ENCODE data around the gene MACROD2. TPM values are rescaled to one million over a fixed set of nuclear protein-coding genes. Genes with fewer than 3 reads are reported as not detected.

The MACROD2 gene
- total RNA-seq, 2 donors from 2014 or later, result 8.3 to 21.8 TPM

DNA sequence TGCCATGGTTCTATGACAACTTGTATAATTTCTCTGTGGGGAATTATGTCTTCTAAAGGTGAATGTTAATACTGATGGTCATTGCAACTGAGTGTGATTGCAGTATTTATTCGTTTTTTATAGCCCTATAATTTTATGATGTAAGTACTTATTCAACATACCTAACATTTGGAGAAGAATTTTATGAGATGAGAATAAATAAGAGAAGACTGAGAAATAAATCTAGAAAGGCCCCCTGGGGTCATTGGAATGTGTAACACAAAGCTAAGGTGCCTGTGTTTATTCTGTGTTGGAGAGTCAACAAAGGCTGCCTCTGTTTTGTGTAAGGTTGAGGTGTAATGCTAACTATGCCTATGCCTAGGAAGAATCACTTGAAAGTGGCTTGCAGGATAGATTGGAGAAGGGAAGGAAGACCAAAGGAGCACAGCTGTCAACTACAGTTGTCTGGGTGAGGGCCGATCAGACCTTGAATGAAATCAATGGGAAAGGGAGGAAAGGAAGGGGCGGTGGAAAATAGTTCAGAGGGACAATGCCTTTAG, 1501.3 kb downstream of the MACROD2 start:
- WGBS, 2 donors, result 45 to 60% methylated on average over 3 of the region's 3 CpGs
- no peak for TF ChIP-seq CTCF (IDR thresholded peaks at IDR 0.05)
- no peak for TF ChIP-seq POLR2A (IDR thresholded peaks at IDR 0.05)
- H3K4me3 ChIP-seq, result no peak overlapping the region
- no peaks in the 10 kb centered on the region for H3K4me1 ChIP-seq
- ATAC-seq (no peak), DNase-seq (no peak)
- intact Hi-C loops (cut with DNase I), result no loop called here
- no peak overlapping the region for H3K27ac ChIP-seq
- no peaks in the 10 kb centered on the region for H3K36me3 ChIP-seq (replicated peaks in 1 of 2; ENCODE audit: insufficient read depth in 1 of 2, low read depth in 2 of 2)
- H3K27me3 ChIP-seq, result no peaks in the 10 kb centered on the region
- H3K9me3 ChIP-seq, result no peaks in the 10 kb centered on the region

GRCh38 chr20:15498926-15499325, 1503.6 kb downstream of the MACROD2 start:
- 65 to 66% methylated on average over 2 of the region's 2 CpGs for WGBS, 2 donors
- H3K9me3 ChIP-seq, result no peaks in the 10 kb centered on the region
- no peaks in the 10 kb centered on the region for H3K27me3 ChIP-seq
- no peak for TF ChIP-seq CTCF (IDR thresholded peaks at IDR 0.05)
- no peak for TF ChIP-seq POLR2A (IDR thresholded peaks at IDR 0.05)
- H3K27ac ChIP-seq, result no peak overlapping the region
- no peak for DNase-seq
- intact Hi-C loops (cut with DNase I), result no loop called here
- no peak for ATAC-seq
- no peak overlapping the region for H3K4me3 ChIP-seq
- H3K36me3 ChIP-seq (replicated peaks in 1 of 2; ENCODE audit: insufficient read depth in 1 of 2, low read depth in 2 of 2), result no peaks in the 10 kb centered on the region
- H3K4me1 ChIP-seq, result no peaks in the 10 kb centered on the region

DNA sequence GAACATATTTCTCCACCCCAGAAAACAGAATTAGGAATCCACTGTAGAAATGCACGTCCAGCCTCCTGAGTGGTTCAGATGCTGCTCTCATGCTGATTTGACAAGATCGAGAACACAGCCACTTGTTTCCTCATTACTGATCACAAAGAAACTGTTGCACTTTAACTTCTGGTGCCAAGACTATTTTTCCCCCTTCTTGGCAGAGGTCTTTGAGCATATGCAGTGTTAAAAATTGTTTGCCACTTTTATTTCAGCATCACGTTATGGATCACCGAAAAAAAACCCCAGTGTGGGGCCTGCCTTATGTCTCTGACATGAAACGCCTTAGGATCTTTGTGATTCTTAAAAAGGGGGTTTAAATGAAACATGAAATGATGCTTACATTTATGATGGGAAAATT, 1511.0 kb downstream of the MACROD2 start:
- Histone ChIP-seq H3K27me3 (no peaks in the 10 kb centered on the region), H3K4me3 (no peak overlapping the region), H3K4me1 (no peaks in the 10 kb centered on the region), H3K36me3 (replicated peaks in 1 of 2; ENCODE audit: insufficient read depth in 1 of 2, low read depth in 2 of 2) (no peaks in the 10 kb centered on the region), H3K9me3 (no peaks in the 10 kb centered on the region), H3K27ac (no peak overlapping the region)
- 64 to 66% methylated on average over 5 of the region's 5 CpGs for WGBS, 2 donors
- intact Hi-C loops (cut with DNase I), result no loop called here
- TF ChIP-seq POLR2A (IDR thresholded peaks at IDR 0.05) (no peak), CTCF (IDR thresholded peaks at IDR 0.05) (no peak)
- ATAC-seq (no peak), DNase-seq (no peak)

DNA sequence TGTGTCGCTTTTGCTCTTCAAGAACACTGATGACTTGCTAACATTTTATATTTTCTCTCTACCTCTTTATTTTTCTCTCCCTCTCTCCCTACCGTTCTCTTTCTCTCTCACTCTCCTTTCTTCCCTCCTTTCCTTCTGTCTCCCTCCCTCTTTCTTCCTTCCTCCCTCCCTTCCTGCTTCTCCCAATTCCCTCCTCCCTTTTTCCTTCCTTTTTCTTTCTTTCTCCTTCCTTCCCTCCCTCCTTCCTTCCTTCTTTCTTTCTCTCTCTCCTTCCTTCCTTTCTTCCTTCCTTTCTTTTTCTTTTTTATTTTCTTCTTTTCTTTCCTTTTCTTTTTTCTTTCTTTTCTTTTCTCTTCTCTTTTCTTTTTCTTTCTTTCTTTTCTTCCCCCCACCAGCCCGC, 1511.8 kb downstream of the MACROD2 start:
- no peak overlapping the region for H3K27ac ChIP-seq
- no peak overlapping the region for H3K4me3 ChIP-seq
- H3K9me3 ChIP-seq, result no peaks in the 10 kb centered on the region
- TF ChIP-seq CTCF (IDR thresholded peaks at IDR 0.05) (no peak), POLR2A (IDR thresholded peaks at IDR 0.05) (no peak)
- H3K36me3 ChIP-seq (replicated peaks in 1 of 2; ENCODE audit: insufficient read depth in 1 of 2, low read depth in 2 of 2), result no peaks in the 10 kb centered on the region
- no peaks in the 10 kb centered on the region for H3K4me1 ChIP-seq
- no peaks in the 10 kb centered on the region for H3K27me3 ChIP-seq
- no peak for ATAC-seq
- WGBS, 2 donors, result 93 to 95% methylated on average over 3 of the region's 3 CpGs
- no peak for DNase-seq
- intact Hi-C loops (cut with DNase I), result no loop called here

- no peak for DNase-seq
- ATAC-seq, result no peak
- Histone ChIP-seq H3K4me3 (no peak overlapping the region), H3K4me1 (no peaks in the 10 kb centered on the region), H3K27ac (no peak overlapping the region), H3K27me3 (no peaks in the 10 kb centered on the region), H3K9me3 (no peaks in the 10 kb centered on the region), H3K36me3 (replicated peaks in 1 of 2; ENCODE audit: insufficient read depth in 1 of 2, low read depth in 2 of 2) (no peaks in the 10 kb centered on the region)
- TF ChIP-seq POLR2A (IDR thresholded peaks at IDR 0.05) (no peak), CTCF (IDR thresholded peaks at IDR 0.05) (no peak)
- intact Hi-C loops (cut with DNase I), result no loop called here
- 90% methylated on average over 1 of the region's 1 CpG for WGBS, 2 donors
Observed at GRCh38 chr20:15511551-15511950, 1516.2 kb downstream of the MACROD2 start.

All from body of pancreas (tissue), 4 donors.